Gastrocnemius medialis (tissue), 4 donors: Measurements from ENCODE around the gene CPVL.

Experiments
- POLR2A ChIP-seq, 2 donors: fragments of 450-650 bp; IDR thresholded peaks; one replicate each; pipeline ENCODE4 v1.6.1; 2017; ENCODE audit warnings: antibody characterized with exemption in 2 of 2, mild to moderate bottlenecking in 2 of 2, moderate library complexity in 2 of 2
- TF ChIP-seq, protein P1 (sequence below), 5 experiments: fragments of 450-650 bp in 3 of 5; fragments of 200-600 bp in 2 of 5; sonication (generic) in 2 of 5; IDR thresholded peaks in 4 of 5; conservative IDR thresholded peaks in 1 of 5; 1 replicate in 4 of 5; 2 replicates in 1 of 5; pipeline ENCODE4 v1.5.1; 2016 to 2019; ENCODE audit warnings: antibody characterized with exemption in 5 of 5, mild to moderate bottlenecking in 3 of 5, moderate library complexity in 3 of 5

GRCh38 chr7:29000717-29001076 lies 145.6 kb downstream of the CPVL start:
- TF ChIP-seq, protein P1, sequence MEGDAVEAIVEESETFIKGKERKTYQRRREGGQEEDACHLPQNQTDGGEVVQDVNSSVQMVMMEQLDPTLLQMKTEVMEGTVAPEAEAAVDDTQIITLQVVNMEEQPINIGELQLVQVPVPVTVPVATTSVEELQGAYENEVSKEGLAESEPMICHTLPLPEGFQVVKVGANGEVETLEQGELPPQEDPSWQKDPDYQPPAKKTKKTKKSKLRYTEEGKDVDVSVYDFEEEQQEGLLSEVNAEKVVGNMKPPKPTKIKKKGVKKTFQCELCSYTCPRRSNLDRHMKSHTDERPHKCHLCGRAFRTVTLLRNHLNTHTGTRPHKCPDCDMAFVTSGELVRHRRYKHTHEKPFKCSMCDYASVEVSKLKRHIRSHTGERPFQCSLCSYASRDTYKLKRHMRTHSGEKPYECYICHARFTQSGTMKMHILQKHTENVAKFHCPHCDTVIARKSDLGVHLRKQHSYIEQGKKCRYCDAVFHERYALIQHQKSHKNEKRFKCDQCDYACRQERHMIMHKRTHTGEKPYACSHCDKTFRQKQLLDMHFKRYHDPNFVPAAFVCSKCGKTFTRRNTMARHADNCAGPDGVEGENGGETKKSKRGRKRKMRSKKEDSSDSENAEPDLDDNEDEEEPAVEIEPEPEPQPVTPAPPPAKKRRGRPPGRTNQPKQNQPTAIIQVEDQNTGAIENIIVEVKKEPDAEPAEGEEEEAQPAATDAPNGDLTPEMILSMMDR (IDR thresholded peaks at IDR 0.05 in 4 of 5, conservative IDR thresholded peaks at IDR 0.05 in 1 of 5) = no peak
- TF ChIP-seq POLR2A (IDR thresholded peaks at IDR 0.05) = no peak
